ENCODE data around the gene AFAP1L1.

- TF ChIP-seq CTCF (IDR thresholded peaks at IDR 0.05; ENCODE audit: insufficient read depth, low read depth, low read length) (no peak), EZH2 (IDR thresholded peaks at IDR 0.05; ENCODE audit: insufficient read depth, low read length) (no peak)
These were observed 404 bp upstream of the AFAP1L1 start for GRCh38 chr5:149271195-149271715.
